ENCODE measurements around the gene EIF2D.

Gene EIF2D

DNA sequence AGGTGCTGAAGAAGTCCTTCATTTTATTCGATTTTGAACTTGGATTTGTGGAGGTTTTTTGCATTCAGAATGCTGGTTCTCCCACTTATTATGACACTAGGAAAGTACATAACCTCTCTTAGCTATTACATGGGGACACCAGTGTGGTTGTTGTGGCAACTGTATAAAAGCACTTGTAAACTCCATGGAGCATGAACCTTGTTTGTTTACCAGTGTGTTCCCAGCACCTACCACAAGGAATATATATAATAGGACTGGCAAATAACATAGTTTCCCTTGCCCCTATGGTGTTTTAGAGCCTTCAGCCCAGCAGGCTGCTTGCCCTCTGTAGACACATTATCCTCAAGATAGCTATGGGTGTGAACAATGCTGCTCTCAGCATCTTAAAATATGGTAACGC lies 61.8 kb downstream of the EIF2D start:
- no peak for DNase-seq (ENCODE audit: low read depth, low spot score)

DNA sequence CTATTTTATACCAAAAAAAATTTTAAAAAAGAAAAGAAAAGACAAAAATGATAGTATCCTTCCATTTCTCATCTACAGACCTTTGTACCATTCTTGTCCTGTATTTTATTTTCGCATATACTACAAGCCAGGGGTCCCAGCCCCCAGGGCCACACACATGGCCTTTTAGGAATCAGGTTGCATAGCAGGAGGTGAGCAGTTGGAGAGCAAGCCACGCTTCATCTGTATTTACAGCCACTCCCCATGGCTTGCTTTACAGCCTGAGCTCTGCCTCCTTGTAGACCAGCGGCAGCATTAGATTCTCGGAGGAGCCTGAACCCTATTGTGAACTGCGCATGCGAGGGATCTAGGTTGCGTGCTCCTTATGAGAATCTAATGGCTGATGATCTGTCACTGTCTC lies 65.2 kb downstream of the EIF2D start:
- no peak for DNase-seq (ENCODE audit: low read depth, low spot score)

DNA sequence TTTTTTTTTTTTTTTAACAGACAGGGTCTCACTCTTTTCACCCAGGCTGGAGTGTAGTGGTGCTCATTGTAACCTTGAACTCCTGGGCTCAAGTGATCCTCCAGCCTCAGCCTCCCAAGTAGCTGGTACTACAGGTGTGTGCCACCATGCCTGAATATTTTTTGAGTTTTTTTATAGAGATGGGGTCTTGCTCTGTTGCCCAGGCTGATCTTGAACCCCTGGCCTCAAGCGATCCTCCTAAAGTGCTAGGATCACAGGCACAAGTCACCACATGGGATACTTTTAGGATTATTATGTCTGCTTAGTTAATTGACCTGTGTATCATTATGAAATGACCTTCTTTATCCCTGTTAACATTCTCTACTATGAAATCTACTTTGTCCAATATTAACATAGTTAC lies 66.9 kb downstream of the EIF2D start:
- no peak for DNase-seq (ENCODE audit: low read depth, low spot score)

DNA sequence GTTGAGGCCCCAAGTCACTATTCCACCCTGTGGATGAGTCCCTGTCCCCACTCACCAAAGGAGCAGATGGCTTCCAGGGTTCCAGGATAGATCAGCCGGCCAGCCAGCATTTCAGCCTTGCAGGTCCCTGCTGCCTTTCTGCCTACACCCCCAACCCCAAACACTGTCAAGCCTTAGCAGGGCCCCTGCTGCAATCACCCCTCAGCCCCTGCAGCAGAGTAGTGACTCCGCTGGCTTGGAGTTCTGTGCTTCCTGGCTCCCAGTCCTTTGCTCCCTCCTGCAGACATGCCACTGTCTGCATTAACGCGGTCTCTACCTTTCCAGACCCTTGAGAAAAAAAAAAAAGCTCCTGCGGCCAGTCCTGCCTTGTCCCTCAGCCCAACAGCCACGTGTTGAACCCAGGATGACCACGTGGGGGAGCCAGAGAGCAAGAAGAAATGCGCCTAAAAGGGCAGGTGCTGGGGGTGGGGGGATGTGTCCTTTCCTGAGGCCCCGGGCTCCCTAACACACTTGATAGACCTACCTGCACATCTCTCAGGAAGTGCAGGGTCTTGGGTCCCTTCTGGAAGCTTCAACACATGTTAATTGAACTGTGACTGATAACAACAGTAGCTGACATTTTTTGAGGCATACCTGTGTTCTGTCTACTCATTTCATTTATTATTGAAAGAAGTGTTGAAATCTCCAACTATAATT lies 67.6 kb downstream of the EIF2D start:
- DNase-seq (ENCODE audit: low read depth, low spot score), result peak; percentile 75
